Gastrocnemius medialis (tissue), 4 donors: ENCODE data around the gene CYGB. TPM values are rescaled to one million over a fixed set of nuclear protein-coding genes. Genes with fewer than 3 reads are reported as not detected.

ENCODE experiments used
- ATAC-seq, 2 donors: fragments of 150-250 bp; one replicate each; pipeline ENCODE4 v1.9.1; 2016
- DNase-seq, 2 donors: peaks; one replicate each; pipeline ENCODE4 v3.0.0-alpha.2; 2019
- H3K27ac ChIP-seq, 4 donors: fragments of 200-600 bp; sonication (generic); 1 replicate in 1 of 4; 2 replicates in 3 of 4; pipeline ENCODE4 v1.5.1; 2016 to 2018; ENCODE audit warnings: mild to moderate bottlenecking in 2 of 4, moderate library complexity in 1 of 4
- H3K27me3 ChIP-seq, 3 donors: fragments of 200-600 bp; sonication (generic) in 2 of 3; 1 replicate in 1 of 3; 2 replicates in 2 of 3; pipeline versions ENCODE4 v1.5.1 to v1.6.0; 2016 to 2019; ENCODE audit warnings: mild to moderate bottlenecking in 1 of 3, moderate library complexity in 1 of 3
- H3K36me3 ChIP-seq, 2 donors: fragments of 200-600 bp; sonication (generic) in 1 of 2; one replicate each; pipeline ENCODE4 v1.5.1; 2017 to 2018
- H3K4me1 ChIP-seq, 2 donors: fragments of 200-600 bp; sonication (generic) in 1 of 2; one replicate each; pipeline ENCODE4 v1.5.1; 2016 to 2017; ENCODE audit warnings: mild to moderate bottlenecking in 2 of 2
- H3K4me3 ChIP-seq, 4 donors: fragments of 200-600 bp; sonication (generic) in 3 of 4; 1 replicate in 1 of 4; 2 replicates in 3 of 4; pipeline ENCODE4 v1.5.1; 2016 to 2019; ENCODE audit warnings: mild to moderate bottlenecking in 2 of 4
- H3K9me3 ChIP-seq, 3 donors: fragments of 200-600 bp; sonication (generic) in 2 of 3; 1 replicate in 1 of 3; 2 replicates in 2 of 3; pipeline ENCODE4 v1.5.1; 2016 to 2019
- POLR2A ChIP-seq, 2 donors: fragments of 450-650 bp; IDR thresholded peaks; one replicate each; pipeline ENCODE4 v1.6.1; 2017; ENCODE audit warnings: antibody characterized with exemption in 2 of 2, mild to moderate bottlenecking in 2 of 2, moderate library complexity in 2 of 2
- in situ Hi-C, 4 donors: fragments of 200-750 bp; cut with MboI; loops; one replicate each; pipeline versions ENCODE4 v1.15.0 to v1.8.0; 2017; ENCODE audit warnings: low sequenced_read_pairs in 4 of 4
- intact Hi-C: fragments of 100-400 bp; cut with DNase I; formaldehyde crosslinking; loops from one replicate; pipeline ENCODE4 v1.15.1; 2023; ENCODE audit warnings: low total_unique reads
- total RNA-seq, 4 donors: library from RNA; depleted of rRNA; stranded (reverse); fragments of >200 nt; gene quantifications; one replicate each; pipeline versions ENCODE4 v1.1.0 to v1.2.3, GENCODE V29; 2016
- TF ChIP-seq, protein P1 (sequence below), 5 experiments: fragments of 450-650 bp in 3 of 5; fragments of 200-600 bp in 2 of 5; sonication (generic) in 2 of 5; IDR thresholded peaks in 4 of 5; conservative IDR thresholded peaks in 1 of 5; 1 replicate in 4 of 5; 2 replicates in 1 of 5; pipeline ENCODE4 v1.5.1; 2016 to 2019; ENCODE audit warnings: antibody characterized with exemption in 5 of 5, mild to moderate bottlenecking in 3 of 5, moderate library complexity in 3 of 5

The CYGB gene
- total RNA-seq, 4 donors from 2014 or later = 8.1 to 19.7 (median 10.6) TPM

GRCh38 chr17:76495663-76496400 lies 41.7 kb downstream of the CYGB start:
- H3K4me3 ChIP-seq = no peak overlapping the region
- H3K36me3 ChIP-seq = no peaks in the 10 kb centered on the region
- in situ Hi-C loops = no loop called here
- DNase-seq (no peak), ATAC-seq (no peak)
- intact Hi-C loops = no loop called here
- H3K9me3 ChIP-seq = no peaks in the 10 kb centered on the region
- H3K27ac ChIP-seq = no peak overlapping the region
- H3K4me1 ChIP-seq = peaks cover 47 to 58% of the 10 kb centered on the region in 2 donors
- H3K27me3 ChIP-seq = no peaks in the 10 kb centered on the region
- TF ChIP-seq, protein P1, sequence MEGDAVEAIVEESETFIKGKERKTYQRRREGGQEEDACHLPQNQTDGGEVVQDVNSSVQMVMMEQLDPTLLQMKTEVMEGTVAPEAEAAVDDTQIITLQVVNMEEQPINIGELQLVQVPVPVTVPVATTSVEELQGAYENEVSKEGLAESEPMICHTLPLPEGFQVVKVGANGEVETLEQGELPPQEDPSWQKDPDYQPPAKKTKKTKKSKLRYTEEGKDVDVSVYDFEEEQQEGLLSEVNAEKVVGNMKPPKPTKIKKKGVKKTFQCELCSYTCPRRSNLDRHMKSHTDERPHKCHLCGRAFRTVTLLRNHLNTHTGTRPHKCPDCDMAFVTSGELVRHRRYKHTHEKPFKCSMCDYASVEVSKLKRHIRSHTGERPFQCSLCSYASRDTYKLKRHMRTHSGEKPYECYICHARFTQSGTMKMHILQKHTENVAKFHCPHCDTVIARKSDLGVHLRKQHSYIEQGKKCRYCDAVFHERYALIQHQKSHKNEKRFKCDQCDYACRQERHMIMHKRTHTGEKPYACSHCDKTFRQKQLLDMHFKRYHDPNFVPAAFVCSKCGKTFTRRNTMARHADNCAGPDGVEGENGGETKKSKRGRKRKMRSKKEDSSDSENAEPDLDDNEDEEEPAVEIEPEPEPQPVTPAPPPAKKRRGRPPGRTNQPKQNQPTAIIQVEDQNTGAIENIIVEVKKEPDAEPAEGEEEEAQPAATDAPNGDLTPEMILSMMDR (IDR thresholded peaks at IDR 0.05 in 4 of 5, conservative IDR thresholded peaks at IDR 0.05 in 1 of 5) = no peak
- TF ChIP-seq POLR2A (IDR thresholded peaks at IDR 0.05) = no peak

- Histone ChIP-seq H3K27ac (peak overlapping the region; percentile 59 to 75 (median 72)), H3K4me1 (peaks cover 30 to 38% of the 10 kb centered on the region in 2 donors), H3K9me3 (no peaks in the 10 kb centered on the region), H3K4me3 (peak overlapping the region in 1 of 4 donors; percentile 29), H3K36me3 (no peaks in the 10 kb centered on the region), H3K27me3 (no peaks in the 10 kb centered on the region)
- DNase-seq (no peak), ATAC-seq (no peak)
- TF ChIP-seq, protein P1 (IDR thresholded peaks at IDR 0.05 in 4 of 5, conservative IDR thresholded peaks at IDR 0.05 in 1 of 5) = no peak
- no peak for TF ChIP-seq POLR2A (IDR thresholded peaks at IDR 0.05)
- in situ Hi-C loops = no loop called here
- intact Hi-C loops = no loop called here
Measured at GRCh38 chr17:76493505-76494167, 43.9 kb downstream of the CYGB start.

DNA sequence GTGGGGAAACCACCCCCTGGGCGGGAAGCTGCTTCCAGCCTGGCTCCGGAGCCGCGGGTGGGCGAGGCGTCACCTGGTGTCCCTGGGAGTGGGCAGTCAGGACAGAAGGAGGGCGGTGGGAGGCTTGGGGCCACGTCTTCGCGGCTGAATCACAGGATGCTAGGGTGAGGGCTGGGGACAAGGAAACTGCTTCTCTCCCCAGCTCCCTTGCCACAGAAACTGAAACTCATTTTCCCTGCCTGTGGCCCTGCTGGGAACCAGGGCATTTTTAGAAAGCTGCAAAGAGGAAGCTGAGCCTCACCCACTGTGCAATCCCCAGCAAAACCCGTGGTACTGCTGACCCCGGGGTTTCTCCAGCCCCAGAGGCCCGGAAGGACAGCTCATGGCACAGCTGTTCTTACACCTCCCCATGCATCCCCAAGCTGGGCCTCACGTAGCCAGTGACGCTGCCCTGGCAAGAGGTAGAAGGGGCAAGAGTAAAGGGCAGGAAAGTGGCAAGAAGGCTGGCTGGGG lies 44.5 kb downstream of the CYGB start:
- in situ Hi-C loops (no loop called here), intact Hi-C loops (no loop called here)
- DNase-seq (peak; percentile 43 to 63), ATAC-seq (peak; percentile 33 to 53)
- no peaks in the 10 kb centered on the region for H3K36me3 ChIP-seq
- H3K4me1 ChIP-seq = peaks cover 24 to 32% of the 10 kb centered on the region in 2 donors
- no peaks in the 10 kb centered on the region for H3K27me3 ChIP-seq
- H3K27ac ChIP-seq = peak overlapping the region; percentile 59 to 75 (median 72)
- no peaks in the 10 kb centered on the region for H3K9me3 ChIP-seq
- peak overlapping the region in 1 of 4 donors; percentile 29 for H3K4me3 ChIP-seq
- TF ChIP-seq POLR2A (IDR thresholded peaks at IDR 0.05) = peak; percentile 18 to 26
- TF ChIP-seq, protein P1 (IDR thresholded peaks at IDR 0.05 in 4 of 5, conservative IDR thresholded peaks at IDR 0.05 in 1 of 5) = no peak

GRCh38 chr17:76492123-76492988 lies 45.2 kb downstream of the CYGB start:
- intact Hi-C loops (no loop called here), in situ Hi-C loops (no loop called here)
- Histone ChIP-seq H3K4me3 (peak overlapping the region in 1 of 4 donors; percentile 29), H3K27ac (peak overlapping the region; percentile 59 to 75 (median 72)), H3K27me3 (no peaks in the 10 kb centered on the region), H3K9me3 (no peaks in the 10 kb centered on the region), H3K4me1 (peaks cover 17 to 25% of the 10 kb centered on the region in 2 donors), H3K36me3 (peaks cover 0 to 6% of the 10 kb centered on the region in 2 donors)
- no peak for ATAC-seq
- TF ChIP-seq POLR2A (IDR thresholded peaks at IDR 0.05) = no peak
- TF ChIP-seq, protein P1 (IDR thresholded peaks at IDR 0.05 in 4 of 5, conservative IDR thresholded peaks at IDR 0.05 in 1 of 5) = no peak
- no peak for DNase-seq
